Smooth muscle cell of the pulmonary artery (primary cell): ENCODE data around the gene NUP50. TPM values are rescaled to one million over a fixed set of nuclear protein-coding genes. Genes with fewer than 3 reads are reported as not detected.

ENCODE experiments used
- total RNA-seq: library from RNA; depleted of rRNA; stranded (reverse); fragments of >200 nt; gene quantifications from 2 replicates; pipeline ENCODE4 v1.2.3, GENCODE V29; 2014

Gene NUP50
- 28.4 and 32.7 TPM in 2 replicates for total RNA-seq

GRCh38 chr22:45163451-45164269 is at the start of gene NUP50:
Gene NUP50, plus strand, starts transcription at chr22:45163925. Its CDS starts 4,253 bp downstream, at chr22:45168178.

Other genes with a start within 250 kb of the NUP50 start
- gene PHF21B, start 153.9 kb upstream of the NUP50 start, total RNA-seq, result under 0.01 TPM in 1 of 2 replicates, not detected in the other
- gene KIAA0930, start 77.0 kb downstream of the NUP50 start, total RNA-seq, result 44.4 and 80.5 TPM in 2 replicates
- gene UPK3A, start 121.0 kb downstream of the NUP50 start, total RNA-seq, result not detected in 2 replicates
- gene FAM118A, start 146.0 kb downstream of the NUP50 start, total RNA-seq, result 21.9 and 43.7 TPM in 2 replicates
- 0.07 TPM in 1 of 2 replicates, not detected in the other for gene SMC1B, start 249.7 kb downstream of the NUP50 start, total RNA-seq
- 0.20 and 0.46 TPM in 2 replicates for gene RIBC2, start 249.8 kb downstream of the NUP50 start, total RNA-seq